Measurements from ENCODE around the gene MYO18B. TPM values are rescaled to one million over a fixed set of nuclear protein-coding genes. Genes with fewer than 3 reads are reported as not detected.

Gene MYO18B
- total and polyA plus RNA-seq, 2 of the 8 experiments (the other 6 are each of a cell fraction or from before 2014, with no cell fraction given) = 0.62 to 0.78 TPM

- Histone ChIP-seq H3K27me3 (replicated peaks in 1 of 4; ENCODE audit: control insufficient read depth in 3 of 4, extremely low read depth in 1 of 4, insufficient read depth in 3 of 4, low read length in 3 of 4) (no peaks in the 10 kb centered on the region), H4K5ac (ENCODE audit: insufficient read length, low read depth, low read length) (no peak overlapping the region), H3K79me2 (ENCODE audit: control insufficient read depth in 1 of 2, insufficient read depth in 2 of 2, low read length in 2 of 2) (no peaks in the 10 kb centered on the region), H2BK12ac (ENCODE audit: low read depth, low read length) (no peak overlapping the region), H3K4me2 (ENCODE audit: insufficient read depth in 1 of 2, low read depth in 2 of 2, low read length in 2 of 2) (no peak overlapping the region), H3K23ac (ENCODE audit: insufficient read length) (no peak overlapping the region), H4K8ac (ENCODE audit: extremely low read depth, insufficient read depth, low read length) (no peak overlapping the region), H2BK5ac (ENCODE audit: low read depth, low read length) (no peak overlapping the region), H3K9me3 (ENCODE audit: insufficient read depth in 2 of 2, low read depth in 1 of 2, low read length in 1 of 2) (no peaks in the 10 kb centered on the region), H3K18ac (ENCODE audit: extremely low read depth, low read length) (no peak overlapping the region), H3K23me2 (ENCODE audit: low read depth, low read length) (no peaks in the 10 kb centered on the region), H3K9ac (replicated peaks in 1 of 4; ENCODE audit: extremely low read depth in 1 of 4, low read depth in 3 of 4, low read length in 3 of 4) (no peak overlapping the region), H3K27ac (ENCODE audit: low read depth, low read length) (no peak overlapping the region), H3K79me1 (ENCODE audit: low read depth, low read length) (no peaks in the 10 kb centered on the region), H3K56ac (replicated peaks; ENCODE audit: insufficient read length, low read depth, low read length) (no peak overlapping the region), H3K14ac (ENCODE audit: insufficient read length) (no peak overlapping the region), H3K4me3 (ENCODE audit: extremely low read depth in 1 of 4, insufficient read depth in 2 of 4, low read depth in 3 of 4, low read length in 4 of 4) (no peak overlapping the region), H2AK5ac (ENCODE audit: low read depth, low read length) (no peak overlapping the region), H2BK15ac (ENCODE audit: low read length) (no peak overlapping the region), H2BK120ac (replicated peaks; ENCODE audit: low read depth, low read length) (no peak overlapping the region), H2BK20ac (ENCODE audit: low read length) (no peak overlapping the region), H2AFZ (ENCODE audit: low read length) (no peak overlapping the region), H3K36me3 (ENCODE audit: control insufficient read depth in 2 of 4, insufficient read depth in 4 of 4, low read length in 3 of 4) (no peaks in the 10 kb centered on the region), H4K20me1 (replicated peaks in 1 of 2; ENCODE audit: control insufficient read depth in 1 of 2, insufficient read depth in 2 of 2, low read length in 2 of 2) (no peaks in the 10 kb centered on the region), H3K4me1 (replicated peaks in 1 of 4; ENCODE audit: control insufficient read depth in 3 of 4, insufficient read depth in 4 of 4, low read length in 3 of 4) (no peaks in the 10 kb centered on the region), H4K91ac (replicated peaks; ENCODE audit: insufficient read length, low read length) (no peak overlapping the region), H3K4ac (replicated peaks; ENCODE audit: insufficient read length, low read depth, low read length) (no peak overlapping the region)
- ChIA-PET POLR2A (ENCODE audit: partially characterized antibody) (no interaction called here), CTCF (ENCODE audit: partially characterized antibody) (interaction anchor here (1.7 kb wide), 1 partner anchor 69 kb away, joined by 4 read pairs; no protein-coding TSS in a partner anchor)
- no peak for DNase-seq (ENCODE audit: low read depth in 1 of 2, low spot score in 2 of 2)
- 93% methylated on average over 2 of the region's 2 CpGs; no CpG with 5 or more reads in 1 of the 2 experiments for WGBS, 2 experiments (ENCODE audit: extremely low coverage in 1 of 2, insufficient coverage in 1 of 2, insufficient read length in 1 of 2, insufficient replicate concordance in 2 of 2, low coverage in 1 of 2, low lambda C conversion rate in 2 of 2, missing lambda C conversion rate in 1 of 2)
- no peak for FAIRE-seq
- TF ChIP-seq ZNF274 (IDR thresholded peaks at IDR 0.05; ENCODE audit: borderline replicate concordance, extremely low read depth, low read length) (no peak), FOSL1 (IDR thresholded peaks at IDR 0.05; ENCODE audit: insufficient read depth, low read depth, low read length) (no peak), RBBP5 (IDR thresholded peaks at IDR 0.05; ENCODE audit: borderline replicate concordance, low read depth, low read length) (no peak), SP2 (IDR thresholded peaks at IDR 0.05; ENCODE audit: low read length) (no peak)
Measured at GRCh38 chr22:25704701-25705100, 37.3 kb upstream of the MYO18B start.
